Activated effector memory CD4-positive, alpha-beta T cell treated with anti-CD3 and anti-CD28 coated beads, Interleukin-2, amount 50 U/mL, for 16 hours (primary cell): ENCODE results near the gene IRGC.

Source experiments
- DNase-seq: peaks from one replicate; pipeline ENCODE4 v3.0.0-alpha.2; 2020

IRGC gene

DNA sequence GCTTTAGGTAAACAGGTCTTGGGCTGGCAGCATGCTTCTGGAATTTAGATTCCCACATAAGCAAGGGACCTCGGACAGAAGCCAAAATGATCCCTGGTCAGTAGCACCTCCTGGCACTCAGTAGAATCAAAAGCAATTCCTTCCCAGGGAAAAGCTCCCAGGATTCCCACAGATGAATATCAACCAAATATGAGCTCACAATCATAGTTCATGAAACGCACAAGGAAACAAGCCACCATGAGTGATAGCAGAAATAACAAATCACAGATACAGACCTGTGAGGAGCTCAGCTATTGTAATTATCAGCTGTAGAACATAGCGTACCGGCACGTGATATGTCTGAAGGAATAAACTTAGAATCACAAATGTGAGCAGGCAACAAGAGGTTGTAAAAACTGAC lies 24.1 kb upstream of the IRGC start:
- DNase-seq: no peak

GRCh38 chr19:43692385-43692784 lies 23.5 kb upstream of the IRGC start:
- no peak for DNase-seq

DNA sequence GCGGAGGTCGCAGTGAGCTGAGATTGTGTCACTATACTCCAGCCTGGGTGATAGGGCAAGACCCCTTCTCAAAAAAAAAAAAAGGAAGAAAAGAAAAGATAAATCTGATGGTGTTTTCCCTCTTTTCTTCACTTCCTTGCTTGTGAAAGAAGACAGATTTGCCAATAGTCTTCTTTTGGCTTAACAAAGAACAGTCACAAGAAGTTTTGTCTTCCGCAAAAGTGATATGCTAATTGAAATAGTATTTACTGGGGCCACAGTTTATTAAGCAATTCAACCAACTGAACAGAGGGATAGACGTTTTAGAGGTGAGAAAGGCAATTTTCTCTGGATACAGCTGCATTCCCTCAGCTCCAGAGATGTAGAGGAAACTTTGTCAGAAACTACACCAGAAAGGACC lies 23.0 kb upstream of the IRGC start:
- DNase-seq: no peak

GRCh38 chr19:43694553-43694952 lies 21.3 kb upstream of the IRGC start:
- no peak for DNase-seq

DNA sequence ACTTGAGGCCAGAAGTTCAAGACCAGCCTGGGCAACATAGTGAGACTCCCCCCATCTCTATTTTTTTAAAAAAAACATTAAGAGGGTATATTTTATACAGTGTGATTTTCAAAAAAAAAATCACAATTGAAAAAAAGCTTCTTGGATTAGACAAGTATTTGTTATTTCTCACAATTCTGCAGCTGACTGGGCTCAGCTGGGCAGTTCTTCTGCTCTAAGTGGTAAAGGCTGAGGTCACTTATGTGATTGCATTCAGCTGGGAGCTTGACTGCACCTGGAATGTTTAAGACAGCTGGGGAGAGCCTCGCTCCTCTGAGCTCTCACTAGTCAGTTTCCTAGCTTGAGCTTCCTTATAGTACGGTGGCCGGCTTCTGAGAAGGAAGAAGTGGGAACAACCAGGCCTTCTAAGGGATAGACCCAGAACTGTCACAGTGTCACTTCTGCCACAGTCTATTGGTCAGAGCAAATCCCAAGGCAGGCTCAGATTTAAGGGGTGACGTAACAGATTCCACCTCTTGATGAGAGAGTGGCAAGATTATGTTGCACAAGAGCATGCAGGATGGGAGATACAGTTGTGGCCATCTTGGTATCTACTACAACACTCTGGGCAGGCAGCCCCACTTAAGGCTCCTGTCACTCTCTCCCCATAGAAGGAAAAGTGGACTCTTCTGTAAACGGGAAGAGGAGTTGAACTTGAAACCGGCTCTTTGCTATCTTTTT lies 19.7 kb upstream of the IRGC start:
- no peak for DNase-seq

GRCh38 chr19:43697295-43697694 lies 18.6 kb upstream of the IRGC start:
- no peak for DNase-seq

DNA sequence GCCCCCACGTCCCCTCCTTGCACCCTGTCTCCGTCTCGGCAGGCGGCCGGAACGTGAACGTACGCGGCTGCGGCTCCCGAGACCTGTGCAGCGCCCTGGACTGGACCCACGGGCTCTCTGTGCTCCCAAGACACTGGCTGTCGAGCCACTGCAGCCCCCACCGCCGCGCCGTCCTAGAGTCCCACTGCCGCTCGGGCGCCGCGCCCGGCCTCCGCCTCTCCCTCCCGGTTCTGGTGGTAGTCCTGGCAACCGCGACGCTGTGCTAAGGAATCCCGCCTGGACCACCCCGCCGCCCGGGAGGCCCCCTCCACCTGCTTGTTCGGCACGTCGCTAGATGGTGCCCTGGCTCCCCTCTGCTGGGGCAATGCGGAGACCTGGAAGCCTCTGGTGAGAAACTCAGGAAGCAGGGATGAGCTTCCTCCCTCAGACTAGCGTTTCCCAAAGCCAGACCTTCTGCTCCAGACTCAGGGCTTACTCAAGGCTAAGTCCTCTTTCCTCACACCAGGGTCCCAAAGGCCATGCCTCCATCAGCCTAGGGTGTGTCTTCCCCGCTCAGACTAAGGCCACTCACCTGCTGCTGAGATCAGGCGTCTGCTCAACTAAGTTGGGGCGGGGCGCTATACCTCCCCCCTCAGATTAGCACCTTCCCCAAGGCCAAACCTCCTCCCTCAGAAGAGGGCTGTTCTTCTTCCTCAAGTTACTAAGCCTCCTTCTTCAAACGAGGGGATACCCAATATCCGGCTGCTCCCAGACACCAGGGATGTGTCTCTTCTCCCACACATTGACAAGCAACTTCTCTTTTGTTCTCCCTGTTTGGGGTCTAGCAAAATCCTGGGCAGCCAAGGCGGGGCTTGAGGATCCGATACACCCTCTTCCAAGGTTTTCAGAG lies 16.1 kb upstream of the IRGC start:
- no peak for DNase-seq

- no peak for DNase-seq
Observed at GRCh38 chr19:43700395-43701000, 15.4 kb upstream of the IRGC start.

GRCh38 chr19:43704002-43704705 lies 11.7 kb upstream of the IRGC start:
- DNase-seq: no peak

- DNase-seq: no peak
Observed at GRCh38 chr19:43705729-43706128, 10.1 kb upstream of the IRGC start.

DNA sequence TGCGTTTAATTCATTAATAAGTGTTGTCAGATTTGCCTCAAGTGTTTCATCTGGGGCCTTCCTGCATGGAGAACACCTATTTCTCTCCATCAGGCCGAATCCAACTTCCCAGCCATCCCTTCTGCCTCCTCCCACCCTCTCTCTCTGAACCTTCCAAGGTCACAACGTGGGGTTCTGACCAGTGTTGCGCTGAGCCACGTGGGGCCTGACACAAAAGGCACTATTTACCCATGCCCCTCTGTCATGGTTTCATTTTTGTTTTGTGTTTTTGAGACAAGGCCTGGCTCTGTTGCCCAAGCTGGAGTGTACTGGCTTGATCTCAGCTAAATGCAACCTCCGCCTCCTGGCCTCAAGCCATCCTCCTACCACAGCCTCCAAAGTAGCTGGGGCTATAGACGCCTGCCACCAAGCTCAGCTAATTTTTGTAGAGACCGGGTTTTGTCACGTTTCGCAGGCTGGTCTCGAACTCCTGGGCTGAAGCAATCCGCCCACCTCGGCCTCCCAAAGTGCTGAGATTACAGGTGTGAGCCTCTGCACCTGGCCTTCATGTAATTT lies 8.6 kb upstream of the IRGC start:
- DNase-seq: no peak

DNA sequence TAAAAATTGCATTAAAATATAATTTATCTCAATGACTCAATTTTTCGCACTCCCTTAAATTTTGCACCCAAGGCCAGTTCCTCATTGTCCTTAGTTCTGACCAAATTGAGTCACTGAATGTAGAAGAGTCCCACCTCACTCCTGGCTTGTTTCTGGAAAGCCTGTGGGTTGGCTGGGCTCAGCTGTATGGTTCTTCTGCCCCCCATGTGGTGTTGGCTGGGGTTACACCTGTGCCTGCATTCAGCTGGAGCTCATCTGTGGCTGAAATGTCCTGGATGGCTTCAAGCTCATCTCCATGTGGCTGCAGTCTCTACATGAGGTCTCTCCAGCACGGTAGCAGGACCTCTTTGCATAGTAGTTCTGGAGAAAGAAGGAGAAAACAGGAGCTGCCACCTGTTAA lies 7.2 kb upstream of the IRGC start:
- no peak for DNase-seq

DNA sequence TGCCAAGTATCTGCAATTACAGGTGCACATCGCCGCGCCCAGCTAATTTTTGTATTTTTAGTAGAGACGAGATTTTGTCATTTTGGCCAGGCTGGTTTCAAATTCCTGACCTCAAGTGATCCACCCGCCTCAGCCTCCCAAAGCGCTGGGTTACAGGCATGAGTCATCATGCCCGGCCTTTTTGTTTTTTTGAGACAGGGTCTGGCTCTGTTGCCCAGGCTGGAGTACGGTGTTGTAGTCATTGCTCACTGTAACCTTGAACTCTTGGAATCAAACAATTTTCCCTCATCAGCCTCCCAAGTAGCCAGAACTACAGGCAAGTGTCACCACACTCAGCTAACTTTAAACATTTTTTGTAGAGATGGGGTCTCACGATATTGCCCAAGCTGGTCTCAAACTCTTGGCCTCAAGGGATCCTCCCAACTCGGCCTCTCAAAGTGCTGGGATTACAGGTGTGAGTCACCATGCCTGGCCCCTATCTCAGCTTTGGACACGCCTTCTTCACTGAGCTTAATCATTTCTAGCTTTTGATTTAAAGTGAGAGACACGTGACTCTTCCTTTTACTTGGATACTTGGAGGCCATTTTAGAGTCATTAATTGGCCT lies 4.0 kb upstream of the IRGC start:
- no peak for DNase-seq

- DNase-seq: no peak
Observed at GRCh38 chr19:43713208-43713607, 2.7 kb upstream of the IRGC start.

- no peak for DNase-seq
Observed at GRCh38 chr19:43718627-43719377, 2.9 kb downstream of the IRGC start.

DNA sequence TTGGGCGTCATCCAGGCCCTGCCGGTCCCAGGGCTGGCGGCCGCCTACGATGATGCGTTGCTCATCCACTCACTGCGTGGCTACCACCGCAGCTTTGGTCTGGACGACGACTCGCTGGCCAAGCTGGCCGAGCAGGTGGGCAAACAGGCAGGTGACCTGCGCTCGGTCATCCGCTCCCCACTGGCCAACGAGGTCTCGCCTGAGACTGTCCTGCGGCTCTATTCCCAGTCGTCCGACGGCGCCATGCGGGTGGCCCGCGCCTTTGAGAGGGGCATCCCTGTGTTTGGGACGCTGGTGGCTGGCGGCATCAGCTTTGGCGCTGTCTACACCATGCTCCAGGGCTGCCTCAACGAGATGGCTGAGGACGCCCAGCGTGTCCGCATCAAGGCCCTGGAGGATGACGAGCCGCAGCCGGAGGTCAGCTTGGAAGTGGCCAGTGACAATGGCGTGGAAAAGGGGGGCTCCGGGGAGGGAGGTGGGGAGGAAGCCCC lies 3.5 kb downstream of the IRGC start:
- DNase-seq: no peak

DNA sequence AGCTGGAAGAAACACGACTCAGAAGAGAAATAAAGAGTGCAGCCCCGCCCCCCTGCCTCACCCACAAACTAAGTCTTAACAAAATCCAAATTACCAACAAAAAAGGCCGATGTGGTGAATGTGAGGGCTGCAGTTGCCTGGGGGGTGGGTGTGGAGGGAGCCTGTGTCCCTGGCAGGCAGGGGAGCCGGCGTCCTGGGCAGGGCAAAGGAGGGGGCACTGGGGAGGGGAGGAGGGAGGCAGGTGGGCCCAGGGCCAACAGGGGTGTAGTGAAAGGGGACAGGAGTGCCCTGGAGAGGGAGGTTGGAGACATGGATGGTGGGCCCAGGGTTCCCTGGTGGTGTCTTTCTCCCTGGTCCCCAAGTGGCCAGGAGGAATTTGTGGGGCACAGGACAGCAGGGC lies 4.0 kb downstream of the IRGC start:
- DNase-seq: no peak

- no peak for DNase-seq
Observed at GRCh38 chr19:43720936-43721335, 5.1 kb downstream of the IRGC start.

- no peak for DNase-seq
Observed at GRCh38 chr19:43721469-43722048, 5.7 kb downstream of the IRGC start.

DNA sequence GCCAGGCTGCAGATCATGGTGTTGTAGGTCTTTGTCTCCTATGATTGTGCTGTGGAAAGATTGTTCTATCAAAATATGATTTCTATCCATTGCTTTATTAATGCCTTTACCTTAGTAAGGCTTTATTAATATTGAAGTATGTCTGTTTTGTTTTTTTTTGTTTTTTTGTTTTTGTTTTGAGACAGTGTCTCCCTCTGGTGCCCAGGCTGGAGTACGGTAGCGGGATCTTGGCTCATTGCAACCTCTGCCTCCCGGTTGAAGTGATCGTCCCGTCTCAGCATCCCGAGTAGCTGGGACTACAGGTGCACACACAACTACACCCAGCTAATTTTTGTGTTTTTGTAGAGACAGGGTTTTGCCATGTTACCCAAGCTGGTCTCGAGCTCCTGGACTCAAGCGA lies 7.7 kb downstream of the IRGC start:
- DNase-seq: no peak

GRCh38 chr19:43724896-43725295 lies 9.0 kb downstream of the IRGC start:
- DNase-seq: no peak
